HL-60 (cell line): ENCODE results near the gene MPPED1.

Experiments used
- DNase-seq, 2 experiments: peaks; one replicate each; pipeline ENCODE4 v3.0.0-alpha.2; 2010 to 2020; ENCODE audit warnings: low read depth in 1 of 2, low spot score in 1 of 2
- H3K27ac ChIP-seq: fragments of 250-450 bp; sonication (Bioruptor Pico); replicated peaks from 2 replicates; pipeline ENCODE4 v1.5.1; 2020; ENCODE audit warnings: mild to moderate bottlenecking, moderate library complexity
- H3K27me3 ChIP-seq: fragments of 250-450 bp; sonication (Bioruptor Pico); 2 replicates; pipeline ENCODE4 v1.5.1; 2021; ENCODE audit warnings: mild to moderate bottlenecking, moderate library complexity; ENCODE audit not compliant: insufficient read depth, poor library complexity, severe bottlenecking
- H3K4me3 ChIP-seq: replicated peaks from 2 replicates; pipeline ENCODE4 v1.5.1; 2011; ENCODE audit warnings: mild to moderate bottlenecking, control low read depth, low read length; ENCODE audit not compliant: insufficient read depth
- CTCF ChIP-seq: IDR thresholded peaks from one replicate; pipeline ENCODE4 v1.5.1; 2011; ENCODE audit warnings: low read length, control low read depth, inconsistent platforms; ENCODE audit not compliant: insufficient read depth
- GABPA ChIP-seq: IDR thresholded peaks from 2 replicates; pipeline ENCODE4 v1.6.1; 2012; ENCODE audit warnings: low read depth
- POLR2AphosphoS5 ChIP-seq: IDR thresholded peaks from 2 replicates; pipeline ENCODE4 v1.6.1; 2012; ENCODE audit warnings: low read depth
- REST ChIP-seq: IDR thresholded peaks from 2 replicates; pipeline ENCODE4 v1.6.1; 2012; ENCODE audit warnings: low read depth; ENCODE audit not compliant: insufficient replicate concordance
- SPI1 ChIP-seq: IDR thresholded peaks from 2 replicates; pipeline ENCODE4 v1.6.1; 2012; ENCODE audit warnings: low read depth, mild to moderate bottlenecking, borderline replicate concordance

Gene MPPED1

GRCh38 chr22:43508489-43508888 is 96.7 kb downstream of the MPPED1 start:
- Histone ChIP-seq H3K27me3 (no peaks in the 10 kb centered on the region), H3K4me3 (no peak overlapping the region), H3K27ac (no peak overlapping the region)
- TF ChIP-seq REST = no peak
- TF ChIP-seq POLR2AphosphoS5 = no peak
- no peak for TF ChIP-seq CTCF
- TF ChIP-seq GABPA = no peak
- no peak for TF ChIP-seq SPI1
- no peak for DNase-seq

GRCh38 chr22:43509337-43509736 is 97.5 kb downstream of the MPPED1 start:
- DNase-seq = no peak
- TF ChIP-seq CTCF = no peak
- Histone ChIP-seq H3K27ac (no peak overlapping the region), H3K4me3 (no peak overlapping the region), H3K27me3 (no peaks in the 10 kb centered on the region)

- Histone ChIP-seq H3K27ac (no peak overlapping the region), H3K27me3 (no peaks in the 10 kb centered on the region), H3K4me3 (no peak overlapping the region)
- no peak for DNase-seq
- TF ChIP-seq GABPA = no peak
- TF ChIP-seq POLR2AphosphoS5 = no peak
- no peak for TF ChIP-seq REST
- TF ChIP-seq SPI1 = no peak
- no peak for TF ChIP-seq CTCF
Observed at GRCh38 chr22:43510281-43511070, 98.7 kb downstream of the MPPED1 start.
